Stomach (tissue), 4 donors: Measurements from ENCODE around the gene EEF2.

Experiments used
- POLR2AphosphoS5 ChIP-seq, 3 donors: sonication (generic); formaldehyde crosslinking; IDR thresholded peaks; one replicate each; pipeline ENCODE4 v1.6.1; 2016; ENCODE audit warnings: antibody characterized with exemption in 3 of 3
- TF ChIP-seq, protein P1 (sequence below), 7 experiments: fragments of 450-650 bp in 4 of 7; fragments of 200-600 bp in 3 of 7; sonication (generic) in 3 of 7; IDR thresholded peaks; one replicate each; pipeline ENCODE4 v1.5.1; 2016 to 2019; ENCODE audit warnings: antibody characterized with exemption in 7 of 7, control low read depth in 2 of 7, mild to moderate bottlenecking in 1 of 7

DNA sequence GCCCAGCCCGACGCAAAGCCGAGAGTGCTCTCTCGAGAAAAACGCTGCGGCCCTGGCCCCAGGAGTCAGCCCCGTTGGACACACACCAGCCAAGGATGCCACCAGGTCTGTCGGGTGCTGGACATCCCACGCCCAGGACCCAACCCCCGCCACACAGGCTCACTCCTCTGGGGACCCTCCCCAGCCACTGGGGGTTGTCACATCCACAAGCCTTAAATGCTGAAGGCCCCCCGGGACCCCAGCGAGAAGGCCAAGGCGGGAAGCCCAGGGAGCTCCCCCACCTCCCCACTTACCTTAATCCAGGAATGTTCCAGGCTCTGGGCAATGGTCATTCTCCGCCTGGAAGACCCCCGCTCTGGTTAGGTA is 25.5 kb downstream of the EEF2 start:
- TF ChIP-seq, protein P1, sequence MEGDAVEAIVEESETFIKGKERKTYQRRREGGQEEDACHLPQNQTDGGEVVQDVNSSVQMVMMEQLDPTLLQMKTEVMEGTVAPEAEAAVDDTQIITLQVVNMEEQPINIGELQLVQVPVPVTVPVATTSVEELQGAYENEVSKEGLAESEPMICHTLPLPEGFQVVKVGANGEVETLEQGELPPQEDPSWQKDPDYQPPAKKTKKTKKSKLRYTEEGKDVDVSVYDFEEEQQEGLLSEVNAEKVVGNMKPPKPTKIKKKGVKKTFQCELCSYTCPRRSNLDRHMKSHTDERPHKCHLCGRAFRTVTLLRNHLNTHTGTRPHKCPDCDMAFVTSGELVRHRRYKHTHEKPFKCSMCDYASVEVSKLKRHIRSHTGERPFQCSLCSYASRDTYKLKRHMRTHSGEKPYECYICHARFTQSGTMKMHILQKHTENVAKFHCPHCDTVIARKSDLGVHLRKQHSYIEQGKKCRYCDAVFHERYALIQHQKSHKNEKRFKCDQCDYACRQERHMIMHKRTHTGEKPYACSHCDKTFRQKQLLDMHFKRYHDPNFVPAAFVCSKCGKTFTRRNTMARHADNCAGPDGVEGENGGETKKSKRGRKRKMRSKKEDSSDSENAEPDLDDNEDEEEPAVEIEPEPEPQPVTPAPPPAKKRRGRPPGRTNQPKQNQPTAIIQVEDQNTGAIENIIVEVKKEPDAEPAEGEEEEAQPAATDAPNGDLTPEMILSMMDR (IDR thresholded peaks at IDR 0.05): no peak
- no peak for TF ChIP-seq POLR2AphosphoS5 (IDR thresholded peaks at IDR 0.05)
